Measurements from ENCODE around the gene CDH15.

Gene CDH15

GRCh38 chr16:89217388-89218191 is 46.0 kb downstream of the CDH15 start, which contains the start of gene ZNF778 (continued):
- peak; percentile 58; the same call in 1 of the 2 replicates for TF ChIP-seq PRDM10 (tag by site-specific recombination; IDR thresholded peaks at IDR 0.05)
- TF ChIP-seq, protein P1, sequence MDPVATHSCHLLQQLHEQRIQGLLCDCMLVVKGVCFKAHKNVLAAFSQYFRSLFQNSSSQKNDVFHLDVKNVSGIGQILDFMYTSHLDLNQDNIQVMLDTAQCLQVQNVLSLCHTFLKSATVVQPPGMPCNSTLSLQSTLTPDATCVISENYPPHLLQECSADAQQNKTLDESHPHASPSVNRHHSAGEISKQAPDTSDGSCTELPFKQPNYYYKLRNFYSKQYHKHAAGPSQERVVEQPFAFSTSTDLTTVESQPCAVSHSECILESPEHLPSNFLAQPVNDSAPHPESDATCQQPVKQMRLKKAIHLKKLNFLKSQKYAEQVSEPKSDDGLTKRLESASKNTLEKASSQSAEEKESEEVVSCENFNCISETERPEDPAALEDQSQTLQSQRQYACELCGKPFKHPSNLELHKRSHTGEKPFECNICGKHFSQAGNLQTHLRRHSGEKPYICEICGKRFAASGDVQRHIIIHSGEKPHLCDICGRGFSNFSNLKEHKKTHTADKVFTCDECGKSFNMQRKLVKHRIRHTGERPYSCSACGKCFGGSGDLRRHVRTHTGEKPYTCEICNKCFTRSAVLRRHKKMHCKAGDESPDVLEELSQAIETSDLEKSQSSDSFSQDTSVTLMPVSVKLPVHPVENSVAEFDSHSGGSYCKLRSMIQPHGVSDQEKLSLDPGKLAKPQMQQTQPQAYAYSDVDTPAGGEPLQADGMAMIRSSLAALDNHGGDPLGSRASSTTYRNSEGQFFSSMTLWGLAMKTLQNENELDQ (tag by site-specific recombination; IDR thresholded peaks at IDR 0.05; ENCODE audit: low read depth) = no peak
- peak; percentile 38; the same call in 1 of the 2 replicates for TF ChIP-seq PRDM4 (tag by site-specific recombination; IDR thresholded peaks at IDR 0.05)
- TF ChIP-seq ZSCAN30 (tag by site-specific recombination; IDR thresholded peaks at IDR 0.05) = no peak; the same call in 1 of the 2 replicates
- TF ChIP-seq ZNF140 (tag by site-specific recombination; IDR thresholded peaks at IDR 0.05) = no peak
- TF ChIP-seq BCL11B (tag by site-specific recombination; IDR thresholded peaks at IDR 0.05; ENCODE audit: low read depth) = no peak
- no peak for TF ChIP-seq ZNF174 (tag by site-specific recombination; IDR thresholded peaks at IDR 0.05)
- TF ChIP-seq ZNF248 (tag by site-specific recombination; IDR thresholded peaks at IDR 0.05) = no peak
- no peak for TF ChIP-seq ZNF48 (tag by site-specific recombination; IDR thresholded peaks at IDR 0.05)
- TF ChIP-seq ZNF626 (tag by site-specific recombination; IDR thresholded peaks at IDR 0.05) = no peak
- TF ChIP-seq ZNF362 (tag by site-specific recombination; IDR thresholded peaks at IDR 0.05) = no peak
- TF ChIP-seq ZFP69B (tag by site-specific recombination; IDR thresholded peaks at IDR 0.05) = peak; percentile 16; the same call in 1 of the 2 replicates
- TF ChIP-seq MEIS1 (CRISPR knock-in tag; IDR thresholded peaks at IDR 0.05; ENCODE audit: borderline replicate concordance) = no peak
- TF ChIP-seq ZNF433 (tag by site-specific recombination; IDR thresholded peaks at IDR 0.05; ENCODE audit: low read depth) = no peak
- no peak for TF ChIP-seq GFI1B (tag by site-specific recombination; IDR thresholded peaks at IDR 0.05)
- TF ChIP-seq ZNF112 (tag by site-specific recombination; IDR thresholded peaks at IDR 0.05) = no peak
- TF ChIP-seq ZNF473 (tag by site-specific recombination; IDR thresholded peaks at IDR 0.05) = no peak
- TF ChIP-seq ZNF132 (tag by site-specific recombination; IDR thresholded peaks at IDR 0.05; ENCODE audit: borderline replicate concordance) = no peak
- TF ChIP-seq ZNF10 (tag by site-specific recombination; IDR thresholded peaks at IDR 0.05) = no peak
- no peak for TF ChIP-seq ZNF514 (tag by site-specific recombination; IDR thresholded peaks at IDR 0.05)
- TF ChIP-seq ZNF521 (tag by site-specific recombination; IDR thresholded peaks at IDR 0.05) = no peak
- 0 out of 2 replicates have a peak, but pooled peaks have one; percentile 19 for TF ChIP-seq MZF1 (tag by site-specific recombination; IDR thresholded peaks at IDR 0.05; ENCODE audit: borderline replicate concordance)
- peak; percentile 57; the same call in 1 of the 2 replicates for TF ChIP-seq OVOL3 (tag by site-specific recombination; IDR thresholded peaks at IDR 0.05)
- TF ChIP-seq IKZF3 (tag by site-specific recombination; IDR thresholded peaks at IDR 0.05) = no peak
- no peak for TF ChIP-seq ZNF114 (tag by site-specific recombination; IDR thresholded peaks at IDR 0.05)
- peak; percentile 89 for TF ChIP-seq SP2 (tag by site-specific recombination; IDR thresholded peaks at IDR 0.05)
- TF ChIP-seq GLI2 (tag by site-specific recombination; IDR thresholded peaks at IDR 0.05; ENCODE audit: borderline replicate concordance, low read depth) = no peak
- no peak for TF ChIP-seq ZNF404 (tag by site-specific recombination; IDR thresholded peaks at IDR 0.05)
- no peak for TF ChIP-seq ZNF792 (tag by site-specific recombination; IDR thresholded peaks at IDR 0.05)
- no peak for TF ChIP-seq ZNF701 (tag by site-specific recombination; IDR thresholded peaks at IDR 0.05)
- no peak for TF ChIP-seq ZNF747 (tag by site-specific recombination; IDR thresholded peaks at IDR 0.05)
- no peak for TF ChIP-seq ZNF169 (tag by site-specific recombination; IDR thresholded peaks at IDR 0.05)
